ENCODE measurements around the gene CDK7. TPM values are rescaled to one million over a fixed set of nuclear protein-coding genes. Genes with fewer than 3 reads are reported as not detected.

CDK7 gene
- total RNA-seq, 4 donors from 2014 or later, result 16.7 to 54.5 (median 24.1) TPM

GRCh38 chr5:69237877-69238276 lies 3.2 kb downstream of the CDK7 start:
- WGBS, 2 donors, result 88 to 90% methylated on average over 3 of the region's 3 CpGs
- no peaks in the 10 kb centered on the region for H3K27me3 ChIP-seq
- intact Hi-C loops (cut with DNase I), result no loop called here
- H3K4me3 ChIP-seq (replicated peaks in 1 of 3), result no peak overlapping the region
- H3K27ac ChIP-seq, result no peak overlapping the region
- peaks cover 10 to 13% of the 10 kb centered on the region in 2 donors for H3K4me1 ChIP-seq
- TF ChIP-seq POLR2A (IDR thresholded peaks at IDR 0.05), result no peak
- no peak for TF ChIP-seq CTCF (IDR thresholded peaks at IDR 0.05)
- H3K36me3 ChIP-seq, result peaks cover 0 to 6% of the 10 kb centered on the region in 2 donors
- no peaks in the 10 kb centered on the region for H3K9me3 ChIP-seq
- no peak for DNase-seq

GRCh38 chr5:69238760-69239251 lies 4.1 kb downstream of the CDK7 start:
- no peaks in the 10 kb centered on the region for H3K27me3 ChIP-seq
- 93% methylated on average over 6 of the region's 6 CpGs for WGBS, 2 donors
- H3K36me3 ChIP-seq, result peaks cover 0 to 6% of the 10 kb centered on the region in 2 donors
- TF ChIP-seq CTCF (IDR thresholded peaks at IDR 0.05), result no peak
- no peak overlapping the region for H3K4me3 ChIP-seq (replicated peaks in 1 of 3)
- H3K27ac ChIP-seq, result no peak overlapping the region
- no peak for DNase-seq
- peaks cover 10 to 13% of the 10 kb centered on the region in 2 donors for H3K4me1 ChIP-seq
- intact Hi-C loops (cut with DNase I), result no loop called here
- no peaks in the 10 kb centered on the region for H3K9me3 ChIP-seq

- no peak for TF ChIP-seq CTCF (IDR thresholded peaks at IDR 0.05)
- no peak for TF ChIP-seq POLR2A (IDR thresholded peaks at IDR 0.05)
- Histone ChIP-seq H3K4me1 (no peaks in the 10 kb centered on the region), H3K4me3 (replicated peaks in 1 of 3) (no peak overlapping the region), H3K9me3 (no peaks in the 10 kb centered on the region), H3K36me3 (peaks cover 0 to 6% of the 10 kb centered on the region in 2 donors), H3K27me3 (no peaks in the 10 kb centered on the region), H3K27ac (no peak overlapping the region)
- DNase-seq, result no peak
- intact Hi-C loops (cut with DNase I), result no loop called here
- 84 to 89% methylated on average over 8 of the region's 8 CpGs for WGBS, 2 donors
Observed at GRCh38 chr5:69242215-69242927, 7.7 kb downstream of the CDK7 start.

GRCh38 chr5:69245031-69245430 lies 10.3 kb downstream of the CDK7 start:
- Histone ChIP-seq H3K27me3 (no peaks in the 10 kb centered on the region), H3K27ac (no peak overlapping the region), H3K4me3 (replicated peaks in 1 of 3) (no peak overlapping the region), H3K9me3 (no peaks in the 10 kb centered on the region), H3K4me1 (no peaks in the 10 kb centered on the region), H3K36me3 (no peaks in the 10 kb centered on the region)
- DNase-seq, result no peak
- intact Hi-C loops (cut with DNase I), result no loop called here
- TF ChIP-seq CTCF (IDR thresholded peaks at IDR 0.05) (no peak), POLR2A (IDR thresholded peaks at IDR 0.05) (no peak)
- WGBS, 2 donors, result 98% methylated on average over 5 of the region's 5 CpGs

- intact Hi-C loops (cut with DNase I), result no loop called here
- Histone ChIP-seq H3K4me1 (no peaks in the 10 kb centered on the region), H3K27ac (no peak overlapping the region), H3K36me3 (no peaks in the 10 kb centered on the region), H3K9me3 (no peaks in the 10 kb centered on the region), H3K4me3 (replicated peaks in 1 of 3) (no peak overlapping the region), H3K27me3 (no peaks in the 10 kb centered on the region)
- WGBS, 2 donors, result 94 to 95% methylated on average over 2 of the region's 2 CpGs
- DNase-seq, result no peak
- TF ChIP-seq CTCF (IDR thresholded peaks at IDR 0.05), result no peak
- TF ChIP-seq POLR2A (IDR thresholded peaks at IDR 0.05), result no peak
Observed at GRCh38 chr5:69248019-69248418, 13.3 kb downstream of the CDK7 start.

Measured in thyroid gland (tissue), 4 donors.